ENCODE results near the gene SPACA6.
"Not testable (repeated sequence)": the region's sequence is repeated elsewhere in the genome, so short reads cannot be mapped to it uniquely, and the experiment has no call there.

The SPACA6 gene

DNA sequence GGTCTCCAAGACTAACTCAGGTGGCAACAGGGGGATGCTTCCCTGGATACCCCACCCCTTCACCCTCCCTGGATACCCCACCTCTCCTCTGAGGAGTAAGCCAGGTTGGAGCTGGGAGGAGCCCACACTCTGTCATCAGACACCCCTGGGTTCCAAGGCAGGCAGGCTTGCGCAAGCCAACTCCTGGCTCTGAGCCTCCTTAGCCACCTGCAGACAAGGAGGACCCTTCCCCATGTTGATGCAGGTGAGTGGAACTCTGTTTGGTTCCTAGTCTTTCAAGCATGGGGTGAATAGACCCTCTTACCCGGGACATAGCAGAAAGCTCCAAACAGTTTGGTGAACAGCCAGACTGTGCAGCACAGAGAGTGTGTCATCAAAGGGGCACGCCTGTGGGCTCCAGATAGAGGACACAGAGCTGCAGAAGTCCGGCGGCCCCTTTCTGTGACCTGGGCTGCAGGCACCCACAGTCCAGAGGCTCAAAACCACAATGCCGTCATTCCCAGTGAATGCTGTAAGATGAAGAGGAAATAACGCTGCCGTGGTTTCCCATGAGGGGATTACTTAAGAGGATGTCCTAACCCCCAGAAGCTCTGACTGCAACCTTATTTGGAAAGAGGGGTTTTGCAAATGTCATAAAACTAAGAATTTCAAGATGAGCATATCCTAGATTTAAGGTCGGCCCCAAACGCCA, 42.8 kb downstream of the SPACA6 start:
- DNase-seq (ENCODE audit: low spot score) = no peak

- no peak for DNase-seq (ENCODE audit: low spot score)
Observed at GRCh38 chr19:51737389-51737788, 44.3 kb downstream of the SPACA6 start.

DNA sequence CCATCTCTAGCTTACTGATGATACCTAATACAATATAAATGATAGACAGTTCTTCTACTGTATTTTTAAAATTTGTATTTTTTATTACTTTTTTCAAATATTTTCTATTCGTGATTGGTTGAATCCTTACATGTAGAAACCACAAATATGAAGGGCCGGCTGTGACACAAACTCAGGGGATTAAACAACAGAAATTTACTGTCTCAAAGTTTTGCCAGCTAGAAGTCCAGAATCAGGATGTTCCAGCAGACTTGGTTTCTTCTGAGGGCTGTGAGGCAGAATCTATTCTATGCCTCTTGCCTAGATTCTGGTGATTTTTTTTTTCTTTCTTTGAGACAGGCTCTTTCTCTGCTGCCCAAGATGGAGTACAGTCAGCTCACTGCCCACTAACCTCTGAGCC, 44.8 kb downstream of the SPACA6 start:
- DNase-seq (ENCODE audit: low spot score) = no peak

DNA sequence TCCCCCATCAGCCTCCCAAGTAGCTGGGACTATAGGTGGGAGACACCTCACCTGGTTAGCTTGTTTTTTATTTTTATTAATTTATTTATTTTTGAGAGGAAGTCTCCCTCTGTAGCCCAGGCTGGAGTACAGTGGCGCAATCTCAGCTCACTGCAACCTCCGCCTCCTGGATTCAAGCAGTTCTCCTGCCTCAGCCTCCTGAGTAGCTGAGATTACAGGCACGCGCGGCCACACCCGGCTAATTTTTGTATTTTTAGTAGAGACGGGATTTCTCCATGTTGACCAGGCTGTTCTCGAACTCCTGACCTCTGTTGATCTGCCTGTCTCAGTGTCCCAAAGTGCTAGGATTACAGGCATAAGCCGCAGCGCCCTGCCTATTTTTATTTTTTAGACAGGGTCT, 45.4 kb downstream of the SPACA6 start:
- DNase-seq (ENCODE audit: low spot score) = not testable (repeated sequence)

GRCh38 chr19:51739466-51740213, 46.5 kb downstream of the SPACA6 start:
- no peak for DNase-seq (ENCODE audit: low spot score)

DNA sequence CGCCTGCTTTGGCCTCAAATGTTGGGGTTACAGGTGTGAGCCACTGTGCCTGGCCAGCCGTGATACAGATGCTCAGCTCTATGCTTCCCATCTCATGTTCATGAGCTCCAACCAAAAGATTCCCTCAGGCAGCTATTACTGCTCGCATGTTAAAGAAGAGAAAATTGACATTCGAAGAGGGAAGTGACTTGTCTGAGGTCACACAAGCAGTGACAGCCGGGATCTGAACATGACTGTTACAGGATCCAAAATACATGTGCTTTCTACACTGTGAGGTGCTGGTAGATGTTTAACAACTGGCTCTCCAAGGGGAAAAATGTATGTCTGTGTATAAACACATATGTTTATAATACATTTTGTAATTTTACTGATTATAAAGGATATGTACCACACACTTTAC, 47.2 kb downstream of the SPACA6 start:
- DNase-seq (ENCODE audit: low spot score) = no peak

- DNase-seq (ENCODE audit: low spot score) = no peak
Observed at GRCh38 chr19:51742789-51743188, 49.7 kb downstream of the SPACA6 start.

DNA sequence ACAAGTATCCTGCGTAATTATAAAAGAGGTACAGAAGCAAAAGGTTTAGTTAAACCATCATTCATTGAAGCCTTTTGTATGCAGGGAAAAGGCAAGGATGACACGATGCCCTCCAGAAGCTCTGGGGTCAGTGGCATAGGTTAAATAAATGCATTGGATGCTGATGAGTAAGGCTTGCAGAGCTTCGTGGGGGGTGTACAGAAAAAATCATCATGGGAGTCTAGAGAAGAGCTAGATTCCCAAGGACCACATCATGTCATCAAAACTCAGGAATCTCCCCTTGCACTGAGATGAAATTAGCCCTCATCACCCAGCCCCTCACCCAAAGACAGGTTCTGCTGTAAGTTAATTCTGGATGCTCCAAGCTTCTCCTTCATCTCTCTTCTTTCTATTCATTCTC, 50.3 kb downstream of the SPACA6 start:
- DNase-seq (ENCODE audit: low spot score) = no peak

DNA sequence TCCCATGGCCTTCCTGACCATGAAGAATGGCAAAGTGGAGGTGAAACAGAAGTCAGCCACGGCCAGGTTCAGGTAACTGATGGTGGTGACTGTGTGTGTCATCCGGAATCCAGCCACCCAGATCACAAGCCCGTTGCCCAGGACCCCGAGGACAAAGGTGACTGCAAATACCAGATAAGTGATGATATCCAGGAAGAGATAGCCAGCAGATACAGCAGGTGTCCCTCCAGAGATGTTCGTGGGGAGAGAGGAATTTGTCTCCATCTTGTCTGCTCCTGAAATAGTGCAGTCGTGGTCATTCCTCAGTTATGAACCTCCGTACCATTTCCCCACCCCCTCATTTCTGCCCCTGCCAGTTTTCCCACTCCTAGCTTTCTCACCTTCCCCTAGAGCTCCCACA, 53.6 kb downstream of the SPACA6 start:
- no peak for DNase-seq (ENCODE audit: low spot score)

DNA sequence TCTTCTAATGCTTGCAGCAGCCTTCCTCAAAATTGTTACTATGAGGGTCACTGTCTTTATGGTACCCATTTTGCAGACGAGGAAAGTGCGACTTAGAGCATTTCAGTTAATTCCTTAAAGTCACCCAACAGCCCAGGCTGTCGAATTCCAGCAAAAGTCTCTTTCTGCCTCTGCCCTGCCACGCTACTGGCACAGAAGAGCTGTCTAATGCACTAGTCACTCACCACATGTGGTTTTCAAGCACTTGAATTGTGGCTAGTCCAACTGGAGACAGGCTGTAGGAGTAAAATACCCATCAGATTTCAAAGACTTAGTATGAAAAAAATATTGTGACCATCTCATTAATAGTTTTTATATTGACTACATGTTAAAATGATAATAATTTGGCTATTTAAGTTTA, 56.8 kb downstream of the SPACA6 start:
- DNase-seq (ENCODE audit: low spot score) = no peak

DNA sequence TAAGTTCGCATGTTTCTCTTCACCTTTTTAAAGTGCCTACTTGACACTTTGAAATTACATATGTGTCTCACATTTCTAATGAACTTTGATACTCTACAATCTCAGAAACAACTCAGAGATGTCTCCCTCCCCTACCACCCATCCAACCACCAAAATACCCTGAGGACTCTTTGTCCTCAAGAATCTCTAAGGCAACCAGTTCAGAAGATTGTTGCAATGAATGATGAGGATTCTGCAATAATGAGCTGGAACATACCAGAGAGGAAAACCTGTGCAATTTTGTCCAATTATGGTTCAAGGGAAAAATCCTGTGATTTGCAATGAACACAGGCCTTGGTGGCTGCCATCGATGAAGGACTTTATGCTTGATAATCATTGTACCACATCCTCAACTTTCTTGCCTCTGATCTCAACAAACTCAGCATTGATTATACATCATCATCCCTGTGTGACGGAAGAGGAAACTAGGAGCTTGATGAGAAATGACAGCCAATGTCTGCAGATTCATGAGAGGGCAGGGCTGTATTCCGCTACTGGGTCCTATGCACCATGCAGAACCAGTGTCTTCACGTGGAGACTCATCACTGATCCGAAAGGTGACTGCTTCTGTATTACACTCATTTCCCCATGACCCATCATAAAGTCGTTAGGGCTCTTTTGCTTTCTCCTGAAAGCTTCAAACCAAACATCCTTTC, 57.4 kb downstream of the SPACA6 start:
- DNase-seq (ENCODE audit: low spot score) = no peak

- DNase-seq (ENCODE audit: low spot score) = no peak
Observed at GRCh38 chr19:51751655-51752054, 58.5 kb downstream of the SPACA6 start, which contains the start of gene FPR1. Gene FPR1, minus strand, starts transcription at chr19:51751878. Its CDS starts 4,884 bp downstream, at chr19:51746994.

- no peak for DNase-seq (ENCODE audit: low spot score)
Observed at GRCh38 chr19:51754109-51754508, 61.0 kb downstream of the SPACA6 start.

GRCh38 chr19:51754770-51755169, 61.6 kb downstream of the SPACA6 start:
- DNase-seq (ENCODE audit: low spot score) = no peak
